SH-SY5Y (cell line): Measurements from ENCODE around the gene GPR33.

ENCODE experiments used
- GATA2 ChIP-seq: IDR thresholded peaks from 2 replicates; pipeline ENCODE4 v1.6.1; 2011; ENCODE audit warnings: mild to moderate bottlenecking, low read depth, low read length
- GATA3 ChIP-seq: IDR thresholded peaks from 2 replicates; pipeline ENCODE4 v1.6.1; 2011; ENCODE audit warnings: low read depth, mild to moderate bottlenecking, low read length, moderate library complexity

GPR33 gene

GRCh38 chr14:31441273-31442111 lies 46.3 kb downstream of the GPR33 start:
- no peak for TF ChIP-seq GATA2
- no peak for TF ChIP-seq GATA3

GRCh38 chr14:31440280-31440679 lies 47.6 kb downstream of the GPR33 start:
- TF ChIP-seq GATA3 (no peak), GATA2 (no peak)

GRCh38 chr14:31439561-31439960 lies 48.3 kb downstream of the GPR33 start:
- TF ChIP-seq GATA2 (no peak), GATA3 (no peak)

- TF ChIP-seq GATA2 (no peak), GATA3 (no peak)
These were observed 52.6 kb downstream of the GPR33 start for GRCh38 chr14:31435276-31435675.
